Endothelial cell of umbilical vein (primary cell): ENCODE results near the gene TMEM203. TPM values are rescaled to one million over a fixed set of nuclear protein-coding genes. Genes with fewer than 3 reads are reported as not detected.

ENCODE experiments used
- BruUV-seq: library from RNA; stranded (reverse); fragments of 400-500 nt; replicated peaks from 2 replicates; lab custom pipeline; 2021; lab: Mats Ljungman, UMichigan
- CTCF ChIA-PET: fragments of 300-600, 350-600 bp; sonication (Branson Sonifier 250); formaldehyde crosslinking; loops from one replicate; lab custom pipeline; 2021; ENCODE audit warnings: antibody characterized with exemption, inconsistent platforms; lab: Charles Lee
- POLR2A ChIA-PET: fragments of 300-600, 350-600 bp; sonication (Branson Sonifier 250); formaldehyde crosslinking; loops from one replicate; lab custom pipeline; 2021; ENCODE audit warnings: antibody characterized with exemption, inconsistent platforms; lab: Charles Lee
- DNase-seq: peaks from one replicate; pipeline ENCODE4 v3.0.0-alpha.2; 2011; ENCODE audit warnings: low read depth, low spot score
- FAIRE-seq: peaks from 2 replicates; lab custom pipeline; 2011; peaks lifted over from hg19 to GRCh38; lab: Jason Lieb, UNC
- H2AFZ ChIP-seq: 2 replicates; pipeline ENCODE4 v1.6.0; 2012; ENCODE audit warnings: low read depth, low read length, control low read depth, inconsistent platforms
- H3K27ac ChIP-seq: 2 replicates; pipeline ENCODE4 v1.5.1; 2011; ENCODE audit warnings: low read depth, mild to moderate bottlenecking, control low read depth, low read length, moderate library complexity; ENCODE audit not compliant: insufficient read depth
- H3K27me3 ChIP-seq, 2 experiments: 2 replicates each; pipeline versions ENCODE4 v1.6.0 to v1.6.1; 2011; ENCODE audit warnings: low read length in 2 of 2, mixed read lengths in 1 of 2; ENCODE audit not compliant: control insufficient read depth in 2 of 2, insufficient read depth in 2 of 2
- H3K36me3 ChIP-seq, 2 experiments: 2 replicates in 1 of 2; 3 replicates in 1 of 2; pipeline ENCODE4 v1.5.1; 2011; ENCODE audit warnings: low read length in 2 of 2, mild to moderate bottlenecking in 1 of 2, moderate library complexity in 1 of 2; ENCODE audit not compliant: control insufficient read depth in 2 of 2, insufficient read depth in 2 of 2; ENCODE audit errors: extremely low read depth in 1 of 2
- H3K4me1 ChIP-seq: 3 replicates; pipeline ENCODE4 v1.5.1; 2011; ENCODE audit warnings: mild to moderate bottlenecking, low read length; ENCODE audit not compliant: control insufficient read depth, insufficient read depth; ENCODE audit errors: extremely low read depth
- H3K4me2 ChIP-seq: 2 replicates; pipeline ENCODE4 v1.6.1; 2011; ENCODE audit warnings: low read length, control low read depth, mixed read lengths; ENCODE audit not compliant: insufficient read depth
- H3K4me3 ChIP-seq, 3 experiments: fragments of 200-600 bp in 1 of 3; sonication (generic), shearing (Covaris generic) in 1 of 3; replicated peaks in 1 of 3; 2 replicates each; pipeline ENCODE4 v1.5.1; 2011 to 2016; ENCODE audit warnings: control low read depth in 3 of 3, low read length in 3 of 3, mild to moderate bottlenecking in 2 of 3, inconsistent platforms in 1 of 3, low read depth in 1 of 3, moderate library complexity in 1 of 3; ENCODE audit not compliant: insufficient read depth in 1 of 3
- H3K79me2 ChIP-seq: 2 replicates; pipeline ENCODE4 v1.6.0; 2012; ENCODE audit warnings: low read length, inconsistent platforms; ENCODE audit not compliant: control insufficient read depth, insufficient read depth
- H3K9ac ChIP-seq: replicated peaks from 2 replicates; pipeline ENCODE3; 2011; ENCODE audit warnings: low read length, control low read depth; ENCODE audit not compliant: insufficient read depth; ENCODE audit errors: extremely low read depth
- H3K9me1 ChIP-seq: replicated peaks from 3 replicates; pipeline ENCODE4 v1.6.0; 2011; ENCODE audit warnings: mild to moderate bottlenecking, low read length; ENCODE audit not compliant: control insufficient read depth, insufficient read depth; ENCODE audit errors: extremely low read depth
- H3K9me3 ChIP-seq: replicated peaks from 2 replicates; pipeline ENCODE4 v1.5.1; 2012; ENCODE audit warnings: low read length, inconsistent platforms; ENCODE audit not compliant: control insufficient read depth, insufficient read depth
- H4K20me1 ChIP-seq: replicated peaks from 2 replicates; pipeline ENCODE3; 2011; ENCODE audit warnings: mild to moderate bottlenecking, low read length; ENCODE audit not compliant: control insufficient read depth, insufficient read depth; ENCODE audit errors: extremely low read depth
- EZH2 ChIP-seq: IDR thresholded peaks from 2 replicates; pipeline ENCODE4 v1.6.1; 2012; ENCODE audit warnings: borderline replicate concordance, low read depth, mild to moderate bottlenecking, moderate library complexity, low read length, inconsistent platforms; ENCODE audit not compliant: severe bottlenecking
- FOS ChIP-seq: IDR thresholded peaks from 2 replicates; pipeline ENCODE4 v1.6.1; 2011; ENCODE audit warnings: mild to moderate bottlenecking, low read length, moderate library complexity, borderline replicate concordance; ENCODE audit not compliant: insufficient read depth
- GATA2 ChIP-seq: IDR thresholded peaks from 2 replicates; pipeline ENCODE4 v1.7.0; 2011; ENCODE audit warnings: low read depth, mild to moderate bottlenecking, moderate library complexity, mixed read lengths, low read length; ENCODE audit not compliant: insufficient read length, insufficient read depth
- JUN ChIP-seq: IDR thresholded peaks from 2 replicates; pipeline ENCODE4 v1.6.1; 2011; ENCODE audit warnings: borderline replicate concordance, low read depth; ENCODE audit not compliant: insufficient read length, insufficient read depth
- MYC ChIP-seq: IDR thresholded peaks from one replicate; pipeline ENCODE4 v1.6.1; 2011; ENCODE audit warnings: mild to moderate bottlenecking, low read depth, low read length
- POLR2A ChIP-seq: IDR thresholded peaks from 2 replicates; pipeline ENCODE4 v1.6.1; 2012; ENCODE audit warnings: low read depth, mild to moderate bottlenecking, control low read depth, low read length
- POLR2AphosphoS5 ChIP-seq: IDR thresholded peaks from 2 replicates; pipeline ENCODE4 v1.6.1; 2012; ENCODE audit warnings: low read depth, mild to moderate bottlenecking, control low read depth, low read length, moderate library complexity; ENCODE audit not compliant: insufficient read depth
- dilution Hi-C: fragments of 300-500 bp; cut with MboI; formaldehyde crosslinking; loops from one replicate; pipeline ENCODE4 v1.15.0; 2019; ENCODE audit warnings: low sequenced_read_pairs; ENCODE audit not compliant: extremely low pct_ligation_motif_present
- intact Hi-C: fragments of 100-400 bp; cut with micrococcal nuclease; formaldehyde crosslinking; loops from one replicate; pipeline ENCODE4 v1.10.0; 2022
- polyA plus RNA-seq, 4 experiments: library from polyadenylated mRNA; depleted of rRNA in 3 of 4; stranded (reverse) in 3 of 4; unstranded in 1 of 4; fragments of >200 nt; gene quantifications; 2 replicates each; pipeline versions ENCODE4 v1.2.1 to v1.2.3, GENCODE V29; 2011 to 2012; ENCODE audit warnings: missing spikeins in 1 of 4
- total RNA-seq: library from RNA; stranded (reverse); gene quantifications from 2 replicates; pipeline ENCODE4 v1.2.3, GENCODE V29; 2021
- TF ChIP-seq, protein P1 (sequence below): IDR thresholded peaks from 2 replicates; pipeline ENCODE4 v1.6.1; 2011; ENCODE audit not compliant: insufficient read depth, insufficient read length
- TF ChIP-seq, protein P2 (sequence below), 2 donors: IDR thresholded peaks; 1 replicate in 1 of 2; 2 replicates in 1 of 2; pipeline ENCODE4 v1.5.1; 2011; ENCODE audit warnings: low read length in 2 of 2, mild to moderate bottlenecking in 2 of 2, moderate library complexity in 2 of 2, control low read depth in 1 of 2, inconsistent platforms in 1 of 2, low read depth in 1 of 2; ENCODE audit not compliant: insufficient read depth in 1 of 2; ENCODE audit errors: extremely low read depth in 1 of 2

Gene TMEM203
- total and polyA plus RNA-seq, 2 donors (not counting 3 experiments of a cell fraction or from before 2014, with no cell fraction given), result 29.6 to 39.8 TPM

DNA sequence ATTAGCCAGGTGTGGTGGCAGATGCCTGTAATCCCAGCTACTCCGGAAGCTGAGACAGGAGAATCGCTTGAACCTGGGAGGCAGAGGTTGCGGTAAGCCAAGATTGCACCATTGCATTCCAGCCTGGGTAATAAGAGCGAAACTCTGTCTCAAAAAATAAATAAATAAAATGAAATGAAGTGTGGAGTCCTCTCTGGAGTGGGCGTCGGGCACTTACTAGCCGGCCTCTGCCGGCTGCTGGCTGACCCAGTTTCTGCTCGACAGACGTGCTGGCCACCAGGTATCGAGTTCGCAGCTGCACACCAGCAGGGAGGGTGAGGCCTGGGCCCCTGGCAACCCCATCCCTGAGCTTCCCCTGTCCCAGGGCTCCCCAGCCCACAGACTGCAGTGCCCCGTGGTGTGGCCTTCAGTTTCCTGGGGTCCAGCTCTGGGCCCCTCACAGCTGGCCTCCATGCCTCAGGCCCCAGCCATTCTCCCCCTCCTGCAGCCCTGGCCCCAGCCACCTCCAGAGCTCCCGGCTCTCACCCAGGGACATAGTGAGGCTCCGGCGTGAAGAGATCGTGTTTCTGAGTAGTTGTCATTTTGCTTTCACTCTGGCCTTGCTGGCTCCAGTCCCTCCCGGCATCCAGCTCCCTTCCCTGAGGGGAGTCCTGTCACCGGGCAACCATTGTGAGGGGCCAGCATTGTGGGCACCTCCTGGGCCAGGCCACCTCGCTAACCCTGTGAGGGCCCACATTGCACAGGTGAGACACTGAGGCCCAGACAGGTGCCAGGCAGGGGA lies 41.9 kb upstream of the TMEM203 start:
- POLR2A ChIA-PET, result no interaction called here
- no peak overlapping the region for H3K4me2 ChIP-seq

More for the DNA sequence above, 41.9 kb upstream of the TMEM203 start:
- Histone ChIP-seq H3K9me3 (no peaks in the 10 kb centered on the region), H4K20me1 (no peaks in the 10 kb centered on the region), H3K36me3 (peaks cover 6 to 16% of the 10 kb centered on the region in 2 experiments), H3K9me1 (no peaks in the 10 kb centered on the region), H3K27me3 (no peaks in the 10 kb centered on the region), H3K4me3 (no peak overlapping the region), H3K79me2 (peaks cover 13% of the 10 kb centered on the region), H3K4me1 (peaks cover 12% of the 10 kb centered on the region), H3K9ac (no peak overlapping the region), H3K27ac (no peak overlapping the region), H2AFZ (no peak overlapping the region)
- BruUV-seq, result no TSS peak
- TF ChIP-seq FOS (no peak), POLR2AphosphoS5 (no peak), MYC (no peak), EZH2 (no peak), GATA2 (no peak), POLR2A (no peak), JUN (no peak)
- TF ChIP-seq, protein P1, sequence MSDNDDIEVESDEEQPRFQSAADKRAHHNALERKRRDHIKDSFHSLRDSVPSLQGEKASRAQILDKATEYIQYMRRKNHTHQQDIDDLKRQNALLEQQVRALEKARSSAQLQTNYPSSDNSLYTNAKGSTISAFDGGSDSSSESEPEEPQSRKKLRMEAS, result no peak
- TF ChIP-seq, protein P2, sequence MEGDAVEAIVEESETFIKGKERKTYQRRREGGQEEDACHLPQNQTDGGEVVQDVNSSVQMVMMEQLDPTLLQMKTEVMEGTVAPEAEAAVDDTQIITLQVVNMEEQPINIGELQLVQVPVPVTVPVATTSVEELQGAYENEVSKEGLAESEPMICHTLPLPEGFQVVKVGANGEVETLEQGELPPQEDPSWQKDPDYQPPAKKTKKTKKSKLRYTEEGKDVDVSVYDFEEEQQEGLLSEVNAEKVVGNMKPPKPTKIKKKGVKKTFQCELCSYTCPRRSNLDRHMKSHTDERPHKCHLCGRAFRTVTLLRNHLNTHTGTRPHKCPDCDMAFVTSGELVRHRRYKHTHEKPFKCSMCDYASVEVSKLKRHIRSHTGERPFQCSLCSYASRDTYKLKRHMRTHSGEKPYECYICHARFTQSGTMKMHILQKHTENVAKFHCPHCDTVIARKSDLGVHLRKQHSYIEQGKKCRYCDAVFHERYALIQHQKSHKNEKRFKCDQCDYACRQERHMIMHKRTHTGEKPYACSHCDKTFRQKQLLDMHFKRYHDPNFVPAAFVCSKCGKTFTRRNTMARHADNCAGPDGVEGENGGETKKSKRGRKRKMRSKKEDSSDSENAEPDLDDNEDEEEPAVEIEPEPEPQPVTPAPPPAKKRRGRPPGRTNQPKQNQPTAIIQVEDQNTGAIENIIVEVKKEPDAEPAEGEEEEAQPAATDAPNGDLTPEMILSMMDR (IDR thresholded peaks at IDR 0.05; ENCODE audit: extremely low read depth in 1 of 2, insufficient read depth in 1 of 2, low read depth in 1 of 2, low read length in 2 of 2), result no peak
- no peak for DNase-seq
- no peak for FAIRE-seq
- dilution Hi-C loops, result no loop called here
- CTCF ChIA-PET, result interaction anchor here (1.1 to 1.6 kb wide), 3 partner anchors 11 to 14 kb away, joined by 3 to 9 read pairs (median 7); no protein-coding TSS in a partner anchor
- intact Hi-C loops, result no loop called here
